OCI-LY3 (cell line): ENCODE results near the gene AHDC1.

Experiments
- H2AFZ ChIP-seq: fragments of 200-600, 300-600 bp; shearing (Covaris generic); 2 replicates; pipeline ENCODE4 v1.6.0; 2014; ENCODE audit warnings: antibody characterized with exemption, low read depth, low read length
- H3K27ac ChIP-seq: fragments of 200-600, 300-600 bp; sonication (generic); 2 replicates; pipeline ENCODE4 v1.5.1; 2014; ENCODE audit warnings: mild to moderate bottlenecking, low read length, moderate library complexity, mixed read lengths
- H3K27me3 ChIP-seq: fragments of 200-600, 300-600 bp; sonication (generic); 2 replicates; pipeline ENCODE4 v1.6.1; 2014; ENCODE audit warnings: low read depth, low read length, mixed read lengths
- H3K36me3 ChIP-seq: fragments of 200-600, 300-600 bp; sonication (generic); replicated peaks from 2 replicates; pipeline ENCODE3; 2014; ENCODE audit warnings: low read depth, low read length, mixed read lengths
- H3K4me1 ChIP-seq: fragments of 300-600, 200-600 bp; sonication (generic); 2 replicates; pipeline ENCODE4 v1.6.1; 2014; ENCODE audit warnings: low read length, mixed read lengths
- H3K4me2 ChIP-seq: fragments of 200-600, 300-600 bp; sonication (generic); 2 replicates; pipeline ENCODE4 v1.6.1; 2014; ENCODE audit warnings: low read length, mixed read lengths
- H3K4me3 ChIP-seq: fragments of 300-600, 200-600 bp; sonication (generic); 2 replicates; pipeline ENCODE4 v1.5.1; 2014; ENCODE audit warnings: antibody characterized with exemption, mild to moderate bottlenecking, low read length, moderate library complexity
- H3K79me2 ChIP-seq: fragments of 300-600, 200-600 bp; shearing (Covaris generic); 2 replicates; pipeline ENCODE4 v1.6.1; 2014; ENCODE audit warnings: mild to moderate bottlenecking, low read length, mixed read lengths
- H3K9ac ChIP-seq: fragments of 300-600, 200-600 bp; shearing (Covaris generic); 2 replicates; pipeline ENCODE4 v1.6.0; 2014; ENCODE audit warnings: mild to moderate bottlenecking, low read length, moderate library complexity
- H3K9me3 ChIP-seq: fragments of 200-600, 300-600 bp; shearing (Covaris generic); 2 replicates; pipeline ENCODE4 v1.6.1; 2014; ENCODE audit warnings: low read length, mixed read lengths; ENCODE audit not compliant: insufficient read depth
- H4K20me1 ChIP-seq: fragments of 200-600, 300-600 bp; sonication (generic); 2 replicates; pipeline ENCODE4 v1.6.1; 2016; ENCODE audit warnings: low read length, mixed read lengths; ENCODE audit not compliant: insufficient read depth
- EZH2phosphoT487 ChIP-seq: fragments of 200-600 bp; shearing (Covaris generic); IDR thresholded peaks from 2 replicates; pipeline ENCODE4 v1.6.1; 2018; ENCODE audit warnings: antibody characterized with exemption, mixed run types, low read depth
- TF ChIP-seq, protein P1 (sequence below): fragments of 200-600, 300-600 bp; sonication (generic); IDR thresholded peaks from 2 replicates; pipeline ENCODE4 v1.5.1; 2014; ENCODE audit warnings: antibody characterized with exemption, low read length, low read depth

The AHDC1 gene

GRCh38 chr1:27602462-27603308 lies 1.3 kb downstream of the AHDC1 start:
- Histone ChIP-seq H2AFZ (no peak overlapping the region), H3K27me3 (peaks cover 7% of the 10 kb centered on the region; the same call in 1 of the 2 replicates), H3K9ac (peak overlapping the region; percentile 63; the same call in 1 of the 2 replicates), H3K79me2 (no peaks in the 10 kb centered on the region), H3K9me3 (no peaks in the 10 kb centered on the region), H4K20me1 (no peaks in the 10 kb centered on the region), H3K4me2 (peak overlapping the region; percentile 74), H3K36me3 (no peaks in the 10 kb centered on the region), H3K4me1 (peaks cover 17% of the 10 kb centered on the region), H3K4me3 (peak overlapping the region; percentile 95), H3K27ac (no peak overlapping the region)
- TF ChIP-seq EZH2phosphoT487 = no peak
- TF ChIP-seq, protein P1, sequence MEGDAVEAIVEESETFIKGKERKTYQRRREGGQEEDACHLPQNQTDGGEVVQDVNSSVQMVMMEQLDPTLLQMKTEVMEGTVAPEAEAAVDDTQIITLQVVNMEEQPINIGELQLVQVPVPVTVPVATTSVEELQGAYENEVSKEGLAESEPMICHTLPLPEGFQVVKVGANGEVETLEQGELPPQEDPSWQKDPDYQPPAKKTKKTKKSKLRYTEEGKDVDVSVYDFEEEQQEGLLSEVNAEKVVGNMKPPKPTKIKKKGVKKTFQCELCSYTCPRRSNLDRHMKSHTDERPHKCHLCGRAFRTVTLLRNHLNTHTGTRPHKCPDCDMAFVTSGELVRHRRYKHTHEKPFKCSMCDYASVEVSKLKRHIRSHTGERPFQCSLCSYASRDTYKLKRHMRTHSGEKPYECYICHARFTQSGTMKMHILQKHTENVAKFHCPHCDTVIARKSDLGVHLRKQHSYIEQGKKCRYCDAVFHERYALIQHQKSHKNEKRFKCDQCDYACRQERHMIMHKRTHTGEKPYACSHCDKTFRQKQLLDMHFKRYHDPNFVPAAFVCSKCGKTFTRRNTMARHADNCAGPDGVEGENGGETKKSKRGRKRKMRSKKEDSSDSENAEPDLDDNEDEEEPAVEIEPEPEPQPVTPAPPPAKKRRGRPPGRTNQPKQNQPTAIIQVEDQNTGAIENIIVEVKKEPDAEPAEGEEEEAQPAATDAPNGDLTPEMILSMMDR = no peak

DNA sequence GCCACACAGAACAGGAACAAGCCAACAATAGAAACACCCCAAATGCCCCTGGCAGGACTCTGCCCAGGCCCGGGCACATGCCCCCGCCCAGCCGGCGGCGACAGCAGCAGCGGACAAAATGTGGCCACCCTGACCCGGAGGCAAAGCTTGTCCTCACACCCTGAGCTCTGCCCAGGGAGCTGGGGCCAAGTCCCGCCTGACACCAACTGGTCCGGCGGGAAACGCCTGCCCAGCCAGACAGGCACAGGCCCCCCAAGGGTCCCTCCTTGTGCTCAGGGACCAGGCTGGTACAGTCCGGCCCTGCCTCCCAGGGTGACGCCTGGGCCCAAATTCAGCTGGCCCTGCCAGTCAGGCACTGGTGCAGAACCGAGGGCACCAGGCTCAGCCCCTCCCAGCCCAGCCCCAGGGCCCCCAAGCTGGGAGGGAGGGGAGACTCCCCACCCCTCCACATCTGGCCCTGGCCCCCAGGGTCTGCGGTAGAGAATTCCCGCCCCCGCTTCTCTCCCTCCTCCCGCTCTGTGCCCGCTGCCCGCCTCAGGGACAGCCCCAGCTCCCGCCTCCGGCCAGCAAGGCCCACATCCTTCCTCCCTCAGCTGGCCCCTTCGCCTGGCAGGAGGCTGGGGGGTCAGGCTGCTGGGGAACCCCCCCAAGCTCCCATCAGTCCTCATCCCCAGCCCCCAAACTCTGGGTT lies 2.0 kb downstream of the AHDC1 start:
- TF ChIP-seq, protein P1 = no peak
- no peak for TF ChIP-seq EZH2phosphoT487
- H3K4me1 ChIP-seq = peaks cover 21% of the 10 kb centered on the region
- H3K9me3 ChIP-seq = no peaks in the 10 kb centered on the region
- no peak overlapping the region for H3K9ac ChIP-seq
- H4K20me1 ChIP-seq = no peaks in the 10 kb centered on the region
- no peak overlapping the region for H2AFZ ChIP-seq
- H3K36me3 ChIP-seq = no peaks in the 10 kb centered on the region
- H3K4me3 ChIP-seq = peak overlapping the region; percentile 95; the same call in 1 of the 2 replicates
- peak overlapping the region; percentile 74 for H3K4me2 ChIP-seq
- H3K79me2 ChIP-seq = no peaks in the 10 kb centered on the region
- no peak overlapping the region for H3K27ac ChIP-seq
- H3K27me3 ChIP-seq = peaks cover 7% of the 10 kb centered on the region; the same call in 1 of the 2 replicates

DNA sequence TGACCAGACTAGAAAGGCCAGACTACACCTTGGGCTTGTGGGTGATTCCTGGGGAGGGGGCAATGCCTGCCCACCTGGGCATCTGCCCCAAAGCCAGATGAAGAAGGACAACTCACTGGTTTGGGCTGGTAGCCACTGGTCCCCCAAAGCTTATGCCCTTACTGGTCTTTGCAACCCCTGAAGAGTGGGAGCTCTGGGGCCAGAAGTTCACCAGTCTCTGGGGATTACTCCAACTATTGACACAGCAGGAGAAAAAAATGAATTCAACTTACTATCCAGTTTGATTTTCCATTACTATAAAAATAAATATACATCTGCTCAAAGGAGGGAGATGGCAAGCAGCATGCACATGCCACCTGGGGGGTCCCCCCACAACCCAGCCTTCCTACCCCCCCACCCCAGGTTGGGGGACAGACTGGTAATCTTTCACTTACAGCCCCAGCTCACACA lies 2.6 kb downstream of the AHDC1 start:
- no peak overlapping the region for H2AFZ ChIP-seq
- H3K36me3 ChIP-seq = no peaks in the 10 kb centered on the region
- H3K79me2 ChIP-seq = no peaks in the 10 kb centered on the region
- no peaks in the 10 kb centered on the region for H4K20me1 ChIP-seq
- H3K4me1 ChIP-seq = peaks cover 21% of the 10 kb centered on the region
- H3K4me3 ChIP-seq = no peak overlapping the region
- TF ChIP-seq, protein P1 = no peak
- no peak for TF ChIP-seq EZH2phosphoT487
- H3K27ac ChIP-seq = no peak overlapping the region
- H3K9ac ChIP-seq = no peak overlapping the region
- peaks cover 7% of the 10 kb centered on the region; the same call in 1 of the 2 replicates for H3K27me3 ChIP-seq
- no peak overlapping the region for H3K4me2 ChIP-seq
- H3K9me3 ChIP-seq = no peaks in the 10 kb centered on the region
